HG02938 (cell line): ENCODE results near the gene FOXN3.
"Not testable (repeated sequence)": the region's sequence is repeated elsewhere in the genome, so short reads cannot be mapped to it uniquely, and the experiment has no call there.

ENCODE experiments used
- ATAC-seq: cut with Tn5 transposase; IDR thresholded peaks from one replicate; pipeline ENCODE4 v1.9.1; 2021; ENCODE audit warnings: mild to moderate bottlenecking, moderate library complexity; ENCODE audit not compliant: unreplicated experiment

The FOXN3 gene

DNA sequence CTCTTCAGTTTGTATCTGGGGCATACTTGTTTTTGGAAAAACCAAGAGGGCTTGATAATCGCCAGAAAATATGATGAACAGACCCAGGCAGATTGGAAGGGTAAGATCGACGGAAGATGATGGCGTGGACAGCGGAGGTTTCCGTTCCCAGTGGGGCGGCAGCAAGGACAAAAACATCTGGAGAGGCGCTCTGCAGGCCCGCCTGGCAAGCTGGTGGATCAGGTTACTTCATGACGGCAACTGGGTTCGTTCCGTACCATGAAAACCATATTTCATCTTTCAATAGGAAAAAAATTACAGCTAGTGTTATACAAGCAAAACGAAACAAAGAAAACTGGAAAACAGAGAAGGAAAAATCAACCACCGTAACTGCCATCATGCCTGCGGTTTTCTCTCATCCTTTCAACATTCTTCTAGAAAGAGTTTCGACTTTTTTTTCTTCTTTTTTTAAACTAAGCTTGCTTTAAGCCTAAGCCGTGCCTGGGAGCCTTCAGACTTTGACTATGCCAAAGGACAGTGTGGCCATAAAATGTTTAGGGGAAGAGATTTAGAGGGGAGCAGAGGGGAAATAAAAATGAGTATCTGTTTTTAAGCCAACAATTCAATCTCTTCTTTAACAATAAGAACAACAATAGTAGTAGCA is 210.5 kb downstream of the FOXN3 start:
- no peak for ATAC-seq

DNA sequence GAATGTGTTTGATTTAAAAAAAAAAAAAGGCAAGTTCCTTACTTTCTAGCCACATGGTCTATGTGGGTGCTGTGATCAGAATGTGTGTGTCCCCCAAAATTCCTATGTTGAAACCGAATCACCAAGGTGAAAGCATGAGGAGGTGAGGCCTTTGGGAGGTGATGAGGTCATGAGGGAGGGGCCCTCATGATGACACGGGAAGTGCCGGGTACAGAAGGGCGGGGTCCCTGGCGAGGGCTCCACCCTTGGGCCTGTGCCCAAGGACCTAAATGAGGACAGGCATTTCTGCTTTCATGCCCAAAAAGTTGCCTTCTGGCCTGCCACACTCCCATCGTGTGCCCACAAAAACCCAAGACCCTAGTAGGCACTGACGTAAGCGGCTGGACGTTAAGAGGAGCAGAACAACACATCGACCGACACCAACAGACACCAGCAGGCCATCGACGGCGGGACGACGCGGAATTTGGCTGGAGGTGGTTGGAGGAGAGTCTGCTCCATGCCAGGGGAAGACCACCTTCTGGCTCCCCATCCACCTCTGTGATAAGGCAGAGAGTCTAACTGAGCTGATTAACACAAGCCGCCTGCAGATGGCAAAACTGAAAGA is 211.8 kb downstream of the FOXN3 start:
- no peak for ATAC-seq

DNA sequence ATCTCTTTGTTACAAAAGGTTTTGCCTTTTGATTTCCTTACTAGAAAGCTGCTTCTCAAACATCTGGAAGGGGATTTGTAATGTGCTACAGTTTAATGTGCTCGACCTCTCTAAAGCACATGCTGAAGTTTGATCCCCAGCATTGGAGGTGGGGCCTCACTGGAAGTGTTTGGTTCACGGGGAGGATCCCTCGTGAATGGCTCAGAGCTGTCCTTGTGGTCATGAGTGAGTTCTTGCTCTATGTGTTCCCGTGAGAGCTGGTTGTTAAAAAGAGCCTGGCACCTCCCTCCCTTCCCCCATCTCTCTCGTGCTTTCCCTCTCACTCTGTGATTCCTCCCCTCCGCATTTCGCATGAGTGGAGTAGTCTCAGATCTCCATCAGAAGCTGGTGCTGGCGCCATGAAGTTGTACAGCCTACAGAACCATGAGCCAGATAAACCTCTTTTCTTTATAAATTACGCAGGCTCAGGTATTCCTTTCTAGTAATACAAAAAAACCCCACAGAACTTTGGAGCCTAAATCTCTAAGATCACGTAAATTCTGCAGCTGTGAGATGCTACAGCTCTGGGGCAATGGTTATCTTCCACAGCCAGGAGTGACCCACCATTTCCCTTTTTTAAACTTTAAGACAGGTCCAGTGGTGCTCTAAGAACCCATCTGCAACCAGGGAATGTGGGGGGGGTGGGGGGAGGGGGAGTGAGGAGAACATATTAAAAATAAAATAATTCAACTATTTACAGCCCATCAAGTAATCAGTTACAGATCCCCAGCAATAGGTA is 214.4 kb downstream of the FOXN3 start:
- no peak for ATAC-seq

DNA sequence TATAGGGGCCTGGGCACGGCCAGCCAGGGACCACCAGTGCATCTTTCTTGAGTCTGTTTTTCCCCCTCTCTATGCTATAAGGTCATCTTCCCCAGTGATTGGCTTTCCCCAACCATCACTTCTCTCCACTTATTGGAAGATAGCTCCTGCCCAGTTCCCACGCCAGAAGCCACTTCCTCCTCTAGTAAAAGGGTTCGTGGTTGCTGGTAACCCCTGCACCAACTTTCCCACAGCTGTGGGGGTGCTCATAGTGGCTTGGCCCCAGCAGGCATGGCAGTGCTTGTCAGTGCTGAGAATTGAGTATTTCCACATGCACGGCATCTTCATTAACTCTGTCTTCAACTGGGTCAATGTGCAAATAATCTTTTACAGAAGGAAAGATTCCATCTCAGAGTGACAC is 215.4 kb downstream of the FOXN3 start:
- ATAC-seq = no peak

DNA sequence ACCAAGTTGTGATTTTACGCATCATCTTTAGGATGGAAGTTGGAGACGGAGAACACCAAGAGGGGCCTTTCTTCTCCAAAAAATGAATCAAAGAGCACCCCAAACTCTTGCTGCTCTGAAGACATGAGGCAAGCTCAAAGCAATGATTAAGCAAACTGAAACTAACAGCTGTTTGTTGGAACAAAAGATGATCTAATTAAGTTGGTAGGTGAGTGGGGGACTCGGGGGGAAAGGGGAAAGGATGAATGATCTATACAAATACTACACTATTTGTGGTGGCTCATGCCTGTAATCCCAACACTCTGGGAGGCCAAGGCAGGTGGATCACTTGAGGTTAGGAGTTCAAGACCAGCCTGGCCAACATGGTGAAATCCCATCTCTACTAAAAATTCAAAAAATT is 217.7 kb downstream of the FOXN3 start:
- not testable (repeated sequence) for ATAC-seq

DNA sequence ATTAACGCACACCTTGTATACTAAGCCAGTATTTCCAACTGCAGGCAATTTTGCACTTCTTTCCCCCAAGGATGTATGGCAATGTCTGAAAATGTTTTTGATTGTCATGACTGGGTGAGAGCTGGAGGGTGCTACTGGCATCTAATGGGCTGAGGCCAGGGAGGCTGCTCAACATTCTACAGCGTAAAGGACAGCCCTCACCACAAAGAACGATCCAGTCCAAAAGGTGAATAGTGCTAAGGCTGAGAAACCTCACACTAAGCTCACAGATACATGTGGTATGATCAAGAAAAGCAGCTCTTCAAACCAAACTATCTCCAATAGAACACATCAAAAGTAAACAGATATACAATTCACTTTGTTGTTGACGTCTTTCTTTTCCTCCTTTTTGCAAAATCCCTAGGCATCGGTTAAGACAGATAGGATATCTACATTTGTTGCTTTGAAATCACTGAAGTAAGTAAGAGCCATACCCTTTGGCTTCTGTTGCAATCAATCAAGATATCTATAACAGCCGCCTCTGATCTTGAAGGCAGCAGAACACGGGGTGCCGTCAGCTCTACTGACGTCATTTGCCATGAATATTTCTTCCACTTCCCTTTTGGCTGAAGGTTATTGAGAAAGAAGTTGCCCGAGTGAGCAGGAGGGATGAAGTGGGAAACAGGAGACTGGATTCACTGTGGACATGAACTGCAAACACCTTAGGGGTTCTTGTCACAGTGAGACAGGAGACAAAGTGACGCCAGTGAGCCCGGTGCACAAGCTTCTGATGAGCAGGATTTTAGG is 218.3 kb downstream of the FOXN3 start:
- ATAC-seq = no peak

DNA sequence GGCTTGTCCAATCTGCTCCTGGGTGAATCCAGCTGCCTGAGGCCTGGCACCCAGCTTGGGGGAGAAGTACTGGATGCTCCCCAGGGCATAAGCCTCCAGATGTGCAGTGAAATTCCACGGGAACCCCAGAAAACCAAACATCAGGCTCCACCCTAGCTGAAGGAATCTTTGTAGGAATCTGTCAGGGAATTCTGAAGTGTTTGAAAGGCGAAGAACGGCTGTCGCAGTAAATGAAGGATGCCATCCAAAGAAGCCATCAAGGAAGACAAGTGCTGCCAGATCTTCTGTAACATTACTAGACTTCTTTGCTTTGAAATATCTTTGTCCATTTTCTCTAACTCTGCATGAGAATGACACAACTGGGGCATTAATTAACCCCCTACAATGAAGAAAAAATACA is 219.4 kb downstream of the FOXN3 start:
- no peak for ATAC-seq

DNA sequence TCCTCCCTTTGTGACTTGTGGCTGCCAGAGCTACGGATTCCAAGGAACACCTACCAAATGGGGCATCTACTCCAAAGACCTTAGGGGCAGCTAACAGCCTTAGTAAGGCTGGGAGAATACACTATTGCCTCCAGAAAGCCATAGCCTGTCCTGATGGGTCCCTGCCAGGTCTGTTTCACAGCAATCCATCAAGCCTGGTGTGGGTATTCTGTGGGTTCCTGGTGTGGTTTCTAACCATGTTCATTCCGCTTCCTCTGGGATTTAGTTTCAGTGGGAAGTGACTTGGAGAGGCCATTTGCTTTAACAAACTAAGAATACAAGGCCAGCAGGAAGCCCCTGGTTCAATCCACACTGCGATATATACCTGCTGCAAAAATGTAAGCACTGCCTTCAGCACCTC is 220.5 kb downstream of the FOXN3 start:
- ATAC-seq = no peak

DNA sequence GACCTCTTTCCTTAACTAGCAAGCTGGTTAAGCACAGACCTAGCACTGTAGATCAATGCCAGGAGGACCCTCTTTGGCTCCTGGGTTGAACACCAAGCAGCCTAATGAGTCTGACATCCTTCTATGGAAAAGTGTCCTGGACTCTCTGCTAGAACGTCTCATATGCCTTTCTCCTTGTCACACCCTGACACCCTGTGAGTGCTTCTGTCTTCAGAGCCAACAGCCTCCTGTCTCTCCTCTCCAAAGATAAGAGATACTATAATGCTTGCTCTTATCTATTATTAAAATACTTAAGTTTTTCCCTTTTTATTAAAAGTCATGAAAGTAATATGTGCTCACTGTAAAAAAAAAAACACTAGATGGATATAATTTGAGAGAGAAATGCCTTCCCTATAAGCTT is 222.7 kb downstream of the FOXN3 start:
- ATAC-seq = no peak

DNA sequence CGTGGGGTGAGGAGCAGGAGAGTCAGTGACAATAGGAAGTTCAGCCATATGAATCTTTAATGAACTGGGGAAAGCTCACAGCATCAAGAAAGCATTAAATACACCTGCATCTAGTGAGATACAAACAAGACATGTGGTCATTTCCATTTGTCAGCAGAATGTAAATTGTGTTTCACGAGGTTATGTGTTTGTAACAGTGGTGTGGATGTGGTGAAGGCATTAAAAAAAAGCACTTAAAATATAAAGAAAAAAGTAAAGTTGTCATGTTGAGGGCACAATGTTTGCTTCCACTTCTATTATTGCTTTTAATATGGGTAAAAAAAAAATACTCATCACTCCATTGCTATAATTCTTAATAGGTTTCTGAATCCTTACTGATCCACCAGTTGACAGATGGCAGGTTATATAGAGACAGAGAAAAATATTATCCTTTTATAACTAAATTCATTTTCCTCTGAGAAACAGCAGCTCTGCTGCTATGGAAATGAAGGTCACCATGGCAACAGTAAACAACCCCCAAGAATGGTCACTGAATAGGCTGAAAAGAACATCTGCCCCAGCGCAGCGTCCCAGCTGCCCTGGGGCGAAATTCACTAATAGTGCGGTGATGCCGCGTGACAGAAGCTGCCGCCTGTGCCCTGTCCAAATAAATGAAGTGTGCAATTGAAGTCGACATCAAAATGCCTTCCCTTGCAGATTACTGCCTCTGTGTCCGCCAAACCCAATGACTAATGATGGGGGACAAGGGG is 226.1 kb downstream of the FOXN3 start:
- ATAC-seq = no peak

DNA sequence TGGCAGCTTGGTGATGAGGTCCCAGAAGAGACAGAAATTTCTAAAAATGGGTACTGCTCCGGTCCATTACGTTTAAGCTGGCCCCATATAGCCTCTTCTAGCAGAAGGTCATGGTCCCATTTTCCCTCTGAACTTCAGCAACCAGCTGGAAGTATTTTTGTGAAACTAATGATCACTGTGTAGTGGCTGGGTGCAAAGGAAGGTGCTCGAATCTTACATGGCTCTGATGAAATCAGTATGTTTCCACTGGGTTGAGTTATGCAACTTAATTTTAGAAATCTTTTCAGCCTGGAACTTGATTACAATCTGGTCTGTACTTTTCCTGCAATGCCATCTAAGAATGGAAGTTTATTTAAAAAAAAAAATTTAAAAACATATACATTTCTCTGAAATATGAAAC is 228.5 kb downstream of the FOXN3 start:
- no peak for ATAC-seq

DNA sequence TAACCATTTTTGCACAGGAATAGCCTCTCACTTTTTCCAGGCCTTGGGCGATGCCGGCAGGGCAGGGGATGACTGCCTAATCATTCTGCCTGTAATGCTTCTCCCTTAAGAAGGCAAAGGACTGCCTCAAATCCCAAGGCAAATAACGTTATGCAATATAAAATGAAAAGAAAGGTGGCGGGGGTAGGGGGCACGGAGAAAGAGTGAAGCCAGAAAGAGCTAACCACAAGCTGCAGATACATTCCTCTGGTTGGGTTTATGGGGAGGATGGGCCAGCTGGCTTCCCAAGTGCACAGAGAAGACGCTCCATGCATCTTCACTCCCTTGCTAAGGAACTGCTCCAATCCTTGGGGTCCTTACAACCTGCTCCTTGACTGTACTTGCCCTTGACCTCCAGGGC is 229.5 kb downstream of the FOXN3 start:
- ATAC-seq = no peak

DNA sequence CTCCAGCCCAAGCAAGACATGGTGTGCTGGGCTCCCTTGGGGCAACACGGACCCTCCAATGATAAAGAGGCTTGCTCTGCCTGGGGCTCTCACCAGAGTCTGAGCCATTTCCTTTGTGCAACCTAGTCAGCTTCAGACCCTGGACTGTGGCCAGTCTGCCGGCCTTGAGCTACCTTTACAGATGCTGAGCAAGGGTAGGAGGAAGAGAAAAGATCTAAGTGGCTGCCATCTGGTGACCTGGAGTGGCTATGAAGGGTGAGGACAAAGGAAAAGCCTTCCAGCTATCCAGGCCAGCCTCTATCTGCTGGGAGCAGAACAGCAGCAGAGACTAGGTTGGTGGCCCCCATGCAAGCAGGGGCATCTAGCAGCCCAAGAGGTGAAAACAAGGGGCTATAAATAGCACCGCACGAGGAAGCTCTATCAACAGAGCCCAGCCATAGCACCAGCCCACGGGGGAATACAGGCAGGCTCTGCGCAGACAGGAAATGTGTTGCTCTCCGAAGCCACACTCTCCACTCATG is 230.1 kb downstream of the FOXN3 start:
- no peak for ATAC-seq

DNA sequence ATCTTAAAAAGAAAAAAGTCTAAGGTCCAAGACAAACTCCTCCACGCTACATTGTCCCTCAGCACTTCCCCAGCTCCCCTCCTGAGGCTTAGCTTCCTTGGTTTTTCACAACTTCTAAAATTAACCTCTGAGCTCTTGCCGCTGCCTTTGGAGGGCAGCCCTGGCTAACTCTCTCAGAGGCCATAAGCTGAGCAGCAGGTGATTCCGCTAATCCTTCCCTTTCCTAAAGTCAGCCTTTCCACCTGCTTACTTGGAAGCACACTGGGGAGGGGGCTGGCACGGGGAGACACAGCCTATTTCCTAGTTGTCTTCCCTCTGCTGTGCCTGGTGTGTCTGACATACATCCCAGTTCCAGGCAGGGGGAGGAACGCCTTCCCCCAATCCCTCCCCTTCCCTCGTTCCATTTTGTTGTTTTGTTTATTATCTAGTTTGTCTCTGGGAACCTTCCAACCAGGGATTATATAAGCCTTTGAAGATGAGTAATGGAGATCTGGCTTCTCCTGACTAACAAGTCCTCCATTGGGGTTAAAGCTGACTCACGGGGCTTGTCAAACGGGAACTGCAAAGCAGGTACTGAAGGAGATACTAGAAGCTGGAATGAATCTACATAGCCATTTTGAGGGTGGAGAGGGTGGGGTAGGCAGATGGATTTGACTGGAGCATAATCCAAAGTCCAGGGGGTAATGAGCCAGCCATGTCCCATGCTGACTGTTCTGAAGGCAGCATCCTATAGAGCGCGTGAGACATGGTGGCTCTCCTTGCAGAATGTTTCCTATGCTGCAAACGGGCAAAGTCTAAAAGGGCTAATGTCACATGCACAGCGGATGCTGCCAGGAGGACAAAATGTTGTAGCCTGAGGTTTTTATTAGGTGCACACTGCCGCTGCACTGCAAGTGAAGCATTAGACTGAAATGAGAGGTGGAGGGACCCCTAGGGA is 230.8 kb downstream of the FOXN3 start:
- ATAC-seq = no peak

DNA sequence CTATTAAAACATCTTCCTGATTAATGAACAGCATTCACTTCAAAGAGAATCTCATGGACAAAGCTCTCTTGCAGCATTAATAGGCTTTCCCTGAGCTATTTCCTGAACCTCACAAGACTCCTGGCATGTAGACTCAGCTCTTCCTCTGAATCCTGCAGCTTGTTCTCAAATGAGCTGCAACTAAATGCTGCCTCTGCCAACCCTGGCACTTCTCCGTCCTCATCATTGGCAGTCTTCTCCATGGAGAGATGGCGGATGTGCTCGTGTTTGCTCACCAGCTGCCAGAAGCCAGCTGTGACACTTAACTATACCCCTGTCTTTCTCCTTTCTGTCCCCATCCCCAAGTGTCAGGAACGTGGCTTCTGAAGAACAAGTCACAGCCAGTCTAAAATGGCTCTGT is 232.1 kb downstream of the FOXN3 start:
- ATAC-seq = no peak

DNA sequence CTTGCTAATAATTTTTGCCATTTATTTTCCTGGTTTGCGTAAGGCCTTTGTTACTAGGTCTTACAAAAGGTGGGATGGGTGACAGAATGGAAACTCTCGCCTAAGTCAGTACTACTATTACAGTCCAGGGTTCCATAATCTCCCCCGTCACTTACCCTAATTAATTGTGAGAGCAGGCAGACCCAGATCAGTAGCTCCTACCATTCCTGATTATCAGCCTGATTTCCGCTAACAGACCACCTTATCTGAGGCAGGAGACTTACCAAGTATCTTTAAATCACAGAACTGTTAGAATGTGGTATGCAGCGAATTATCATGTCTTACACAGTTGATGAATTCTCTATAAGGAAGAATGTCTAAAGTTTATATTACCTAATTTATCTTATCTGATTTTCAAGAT is 234.7 kb downstream of the FOXN3 start:
- no peak for ATAC-seq

DNA sequence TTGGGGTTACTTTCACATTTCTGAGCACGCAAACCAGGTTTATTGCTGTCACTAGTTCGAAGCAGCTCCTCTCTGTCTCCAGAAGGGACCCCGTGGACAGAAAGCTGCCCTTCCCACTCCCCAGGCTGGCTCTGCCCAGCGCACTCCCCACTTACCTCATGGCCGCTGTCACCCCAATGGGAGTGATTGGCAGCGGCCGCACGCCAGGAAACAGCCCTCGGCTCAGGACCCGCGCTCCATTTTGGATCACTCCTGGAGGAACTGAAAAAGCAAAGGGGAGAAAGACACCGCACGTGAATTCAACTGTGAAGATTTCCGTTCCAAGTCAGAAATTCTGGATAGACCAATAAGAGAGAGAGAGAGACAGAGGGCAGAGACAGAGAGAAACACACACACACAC is 236.5 kb downstream of the FOXN3 start:
- no peak for ATAC-seq

DNA sequence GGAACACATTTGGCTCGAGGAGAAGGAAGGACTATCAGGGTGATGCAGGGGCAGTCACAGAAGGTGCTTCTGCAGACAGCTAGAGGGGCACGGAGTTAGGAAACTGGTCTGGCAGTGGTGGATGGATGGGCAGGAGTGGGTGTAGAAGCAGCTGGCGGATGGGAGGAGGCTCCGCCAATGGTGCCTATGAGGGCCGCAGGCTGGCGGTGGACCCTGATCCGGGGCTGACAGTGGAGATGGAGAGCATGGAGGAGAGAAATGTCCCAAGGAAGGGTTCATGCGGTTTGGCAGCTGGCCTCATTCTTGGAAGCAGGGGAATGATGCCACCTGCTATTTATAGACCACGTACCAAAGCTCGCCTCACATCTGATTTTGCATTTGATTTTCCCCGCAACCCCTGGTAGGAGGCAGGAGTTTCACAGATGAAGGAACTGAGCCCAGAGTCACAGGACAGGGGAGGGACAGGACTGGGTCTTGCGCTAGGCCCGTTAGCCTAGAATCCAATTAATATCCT is 237.1 kb downstream of the FOXN3 start:
- ATAC-seq = no peak

DNA sequence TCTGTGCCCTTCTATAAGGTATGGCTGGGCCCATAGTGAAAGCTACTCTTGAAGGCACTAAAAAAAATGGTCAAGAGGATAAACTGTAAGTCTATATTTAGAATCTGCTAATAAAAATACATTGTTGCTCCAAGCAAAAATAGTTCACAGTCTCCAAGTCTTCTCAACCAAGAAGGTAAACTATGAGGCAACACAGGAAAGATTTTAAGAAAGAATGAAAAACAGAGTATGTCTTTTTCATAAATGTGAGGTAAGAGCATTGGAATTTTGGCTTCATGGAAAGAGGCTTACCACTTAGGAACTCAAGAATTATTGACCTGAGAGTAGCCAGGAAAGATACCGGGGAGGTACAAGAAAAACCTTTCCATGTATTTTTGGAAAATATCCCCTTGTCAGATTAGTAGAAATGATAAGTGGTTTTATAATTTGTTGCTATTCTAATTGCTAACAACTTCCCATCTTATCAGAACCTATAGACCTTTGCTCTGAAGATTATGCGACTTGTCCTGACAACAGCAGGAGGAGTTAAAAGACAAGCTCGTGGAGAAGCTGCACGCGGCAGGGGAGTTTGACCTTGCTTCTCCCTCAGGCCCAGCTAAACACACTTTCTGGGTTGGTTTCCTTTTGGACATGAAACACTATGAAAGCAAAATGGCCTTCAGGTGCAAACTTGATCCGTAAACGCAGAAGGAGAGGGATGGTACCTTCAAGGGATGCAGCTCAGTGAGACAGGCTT is 238.1 kb downstream of the FOXN3 start:
- ATAC-seq = no peak
